HEK293 (cell line): ENCODE data around the gene PRR15L.
A peak's percentile ranks its signal among the peaks of the same experiment; 100 is the strongest.

Experiments
- CTCF ChIA-PET: fragments of 350-600 bp; formaldehyde crosslinking; extraction: SDS; loops from one replicate; lab custom pipeline; 2021; ENCODE audit warnings: antibody characterized with exemption; lab: Yijun Ruan, JAX
- POLR2A ChIA-PET: fragments of 300-600 bp; formaldehyde crosslinking; extraction: SDS; loops from one replicate; lab custom pipeline; 2020; ENCODE audit warnings: antibody characterized with exemption, inconsistent platforms; lab: Yijun Ruan, JAX
- H3K27ac ChIP-seq: fragments of 200-500 bp; sonication (Bioruptor generic); 2 replicates; pipeline ENCODE4 v1.5.1; 2014; ENCODE audit warnings: low read depth, low read length, control low read depth, inconsistent platforms; ENCODE audit errors: extremely low read depth
- H3K36me3 ChIP-seq, 2 experiments: fragments of 200-500 bp in 1 of 2; sonication (Bioruptor generic) in 1 of 2; 1 replicate in 1 of 2; 2 replicates in 1 of 2; pipeline ENCODE4 v1.5.1; 2014 to 2017; ENCODE audit warnings: inconsistent platforms in 2 of 2, low read length in 2 of 2; ENCODE audit not compliant: control insufficient read depth in 2 of 2, insufficient read depth in 1 of 2
- H3K4me1 ChIP-seq: fragments of 200-500 bp; sonication (Bioruptor generic); 2 replicates; pipeline ENCODE4 v1.5.1; 2014; ENCODE audit warnings: mild to moderate bottlenecking, low read length, inconsistent platforms; ENCODE audit not compliant: control insufficient read depth, insufficient read depth
- H3K4me3 ChIP-seq: 2 replicates; pipeline ENCODE4 v1.5.1; 2011; ENCODE audit warnings: low read depth, mild to moderate bottlenecking, control low read depth, low read length, moderate library complexity
- H3K9me3 ChIP-seq: fragments of 200-500 bp; sonication (Bioruptor generic); 2 replicates; pipeline ENCODE4 v1.5.1; 2014; ENCODE audit warnings: low read depth, low read length, inconsistent platforms; ENCODE audit not compliant: control insufficient read depth, insufficient read depth
- EGR2 ChIP-seq: fragments of 450-650 bp; formaldehyde crosslinking; IDR thresholded peaks from 2 replicates; pipeline ENCODE4 v1.5.1; 2016; ENCODE audit warnings: low read depth, missing biosample characterization, missing genetic modification characterization
- GFI1B ChIP-seq: fragments of 450-650 bp; formaldehyde crosslinking; IDR thresholded peaks from 2 replicates; pipeline ENCODE4 v1.5.1; 2016; ENCODE audit warnings: missing biosample characterization, missing genetic modification characterization
- GLIS1 ChIP-seq: fragments of 450-650 bp; formaldehyde crosslinking; IDR thresholded peaks from 2 replicates; pipeline ENCODE4 v1.5.1; 2016; ENCODE audit warnings: missing biosample characterization, missing genetic modification characterization
- GLIS2 ChIP-seq: fragments of 450-650 bp; formaldehyde crosslinking; IDR thresholded peaks from 2 replicates; pipeline ENCODE4 v1.5.1; 2016; ENCODE audit warnings: missing biosample characterization, missing genetic modification characterization
- HOXC10 ChIP-seq: sonication (generic); formaldehyde crosslinking; IDR thresholded peaks from 2 replicates; pipeline ENCODE4 v1.8.1; 2023; ENCODE audit warnings: mild to moderate bottlenecking, missing genetic modification reagents
- HOXD13 ChIP-seq: sonication (generic); formaldehyde crosslinking; IDR thresholded peaks from 2 replicates; pipeline ENCODE4 v1.8.0; 2022; ENCODE audit warnings: missing genetic modification reagents, borderline replicate concordance
- KLF1 ChIP-seq: fragments of 450-650 bp; formaldehyde crosslinking; IDR thresholded peaks from 2 replicates; pipeline ENCODE4 v1.5.1; 2016; ENCODE audit warnings: missing biosample characterization, missing genetic modification characterization
- KLF16 ChIP-seq: fragments of 450-650 bp; formaldehyde crosslinking; IDR thresholded peaks from 2 replicates; pipeline ENCODE4 v1.5.1; 2017; ENCODE audit warnings: missing biosample characterization, missing genetic modification characterization
- KLF8 ChIP-seq: fragments of 450-650 bp; formaldehyde crosslinking; IDR thresholded peaks from 2 replicates; pipeline ENCODE4 v1.5.1; 2016; ENCODE audit warnings: missing biosample characterization, missing genetic modification characterization
- MYNN ChIP-seq: fragments of 450-650 bp; formaldehyde crosslinking; IDR thresholded peaks from 2 replicates; pipeline ENCODE4 v1.5.1; 2016; ENCODE audit warnings: missing biosample characterization, missing genetic modification characterization, borderline replicate concordance
- PRDM1 ChIP-seq: fragments of 450-650 bp; formaldehyde crosslinking; IDR thresholded peaks from 2 replicates; pipeline ENCODE4; 2016; ENCODE audit warnings: missing biosample characterization, missing genetic modification characterization
- WT1 ChIP-seq: fragments of 450-650 bp; formaldehyde crosslinking; IDR thresholded peaks from 2 replicates; pipeline ENCODE4 v1.5.1; 2016; ENCODE audit warnings: missing biosample characterization, missing genetic modification characterization
- ZIC2 ChIP-seq: fragments of 450-650 bp; formaldehyde crosslinking; IDR thresholded peaks from 2 replicates; pipeline ENCODE4 v1.5.1; 2016; ENCODE audit warnings: missing biosample characterization, missing genetic modification characterization
- ZNF112 ChIP-seq: fragments of 450-650 bp; formaldehyde crosslinking; IDR thresholded peaks from 2 replicates; pipeline ENCODE4 v1.5.0; 2017; ENCODE audit warnings: missing biosample characterization, missing genetic modification characterization
- ZNF132 ChIP-seq: fragments of 450-650 bp; formaldehyde crosslinking; IDR thresholded peaks from 2 replicates; pipeline ENCODE4 v1.5.1; 2017; ENCODE audit warnings: missing biosample characterization, missing genetic modification characterization, borderline replicate concordance
- ZNF133 ChIP-seq: fragments of 450-650 bp; formaldehyde crosslinking; IDR thresholded peaks from 2 replicates; pipeline ENCODE4 v1.5.1; 2016; ENCODE audit warnings: missing biosample characterization, missing genetic modification characterization
- ZNF169 ChIP-seq: fragments of 450-650 bp; formaldehyde crosslinking; IDR thresholded peaks from 2 replicates; pipeline ENCODE4 v1.5.1; 2016; ENCODE audit warnings: missing biosample characterization, missing genetic modification characterization
- ZNF239 ChIP-seq: fragments of 450-650 bp; formaldehyde crosslinking; IDR thresholded peaks from 2 replicates; pipeline ENCODE4 v1.5.1; 2016; ENCODE audit warnings: missing biosample characterization, missing genetic modification characterization
- ZNF266 ChIP-seq: fragments of 450-650 bp; formaldehyde crosslinking; IDR thresholded peaks from 2 replicates; pipeline ENCODE4 v1.5.1; 2016; ENCODE audit warnings: missing biosample characterization, missing genetic modification characterization, low read depth
- ZNF311 ChIP-seq: fragments of 450-650 bp; formaldehyde crosslinking; IDR thresholded peaks from 2 replicates; pipeline ENCODE4 v1.5.1; 2017; ENCODE audit warnings: missing biosample characterization, missing genetic modification characterization, borderline replicate concordance
- ZNF521 ChIP-seq: fragments of 450-650 bp; formaldehyde crosslinking; IDR thresholded peaks from 2 replicates; pipeline ENCODE4 v1.5.1; 2017; ENCODE audit warnings: missing biosample characterization, mild to moderate bottlenecking, missing genetic modification characterization
- ZNF544 ChIP-seq: fragments of 450-650 bp; formaldehyde crosslinking; IDR thresholded peaks from 2 replicates; pipeline ENCODE4 v1.5.0; 2017; ENCODE audit warnings: missing biosample characterization, missing genetic modification characterization
- ZNF555 ChIP-seq: fragments of 450-650 bp; formaldehyde crosslinking; conservative IDR thresholded peaks from 2 replicates; pipeline ENCODE4 v1.5.1; 2017; ENCODE audit warnings: missing biosample characterization, mild to moderate bottlenecking, missing genetic modification characterization, inconsistent platforms
- ZNF660 ChIP-seq: fragments of 450-650 bp; IDR thresholded peaks from 2 replicates; pipeline ENCODE4 v1.5.1; 2018; ENCODE audit warnings: missing biosample characterization, mild to moderate bottlenecking, missing genetic modification characterization
- TF ChIP-seq, protein P1 (sequence below): fragments of 450-650 bp; formaldehyde crosslinking; optimal IDR thresholded peaks from 2 replicates; pipeline ENCODE3; 2016; ENCODE audit warnings: missing biosample characterization, mild to moderate bottlenecking, missing genetic modification characterization
- TF ChIP-seq, protein P2 (sequence below): fragments of 450-650 bp; formaldehyde crosslinking; IDR thresholded peaks from 2 replicates; pipeline ENCODE4 v1.5.1; 2016; ENCODE audit warnings: missing biosample characterization, missing genetic modification characterization
- TF ChIP-seq, protein P3 (sequence below): fragments of 450-650 bp; formaldehyde crosslinking; IDR thresholded peaks from 2 replicates; pipeline ENCODE4 v1.5.1; 2016; ENCODE audit warnings: missing biosample characterization, missing genetic modification characterization

PRR15L gene

DNA sequence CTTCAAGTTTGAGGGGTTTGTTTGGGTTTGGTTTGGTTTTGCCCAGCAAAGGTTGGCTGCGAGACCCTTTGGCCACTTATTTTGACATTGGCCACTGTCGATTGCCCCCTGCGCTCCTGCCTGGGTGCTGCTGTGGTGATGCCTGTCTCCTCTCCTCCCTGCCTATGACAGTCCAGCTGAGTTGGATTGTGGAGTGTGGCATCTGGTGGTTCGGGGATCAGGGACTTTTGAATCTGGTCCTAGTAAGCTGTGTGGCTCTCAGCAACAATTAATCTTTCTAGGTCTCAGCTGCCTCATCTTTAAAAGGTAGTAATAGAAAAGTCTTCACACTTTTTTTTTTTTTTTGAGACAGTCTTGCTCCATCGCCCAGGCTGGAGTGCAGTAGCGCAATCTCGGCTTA lies 40.4 kb upstream of the PRR15L start (continued):
- TF ChIP-seq, protein P1, sequence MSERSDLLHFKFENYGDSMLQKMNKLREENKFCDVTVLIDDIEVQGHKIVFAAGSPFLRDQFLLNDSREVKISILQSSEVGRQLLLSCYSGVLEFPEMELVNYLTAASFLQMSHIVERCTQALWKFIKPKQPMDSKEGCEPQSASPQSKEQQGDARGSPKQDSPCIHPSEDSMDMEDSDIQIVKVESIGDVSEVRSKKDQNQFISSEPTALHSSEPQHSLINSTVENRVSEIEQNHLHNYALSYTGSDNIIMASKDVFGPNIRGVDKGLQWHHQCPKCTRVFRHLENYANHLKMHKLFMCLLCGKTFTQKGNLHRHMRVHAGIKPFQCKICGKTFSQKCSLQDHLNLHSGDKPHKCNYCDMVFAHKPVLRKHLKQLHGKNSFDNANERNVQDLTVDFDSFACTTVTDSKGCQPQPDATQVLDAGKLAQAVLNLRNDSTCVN (tag by site-specific recombination), result no peak
- TF ChIP-seq ZNF660 (no peak), ZNF544 (tag by site-specific recombination) (no peak), ZNF112 (tag by site-specific recombination) (no peak)

DNA sequence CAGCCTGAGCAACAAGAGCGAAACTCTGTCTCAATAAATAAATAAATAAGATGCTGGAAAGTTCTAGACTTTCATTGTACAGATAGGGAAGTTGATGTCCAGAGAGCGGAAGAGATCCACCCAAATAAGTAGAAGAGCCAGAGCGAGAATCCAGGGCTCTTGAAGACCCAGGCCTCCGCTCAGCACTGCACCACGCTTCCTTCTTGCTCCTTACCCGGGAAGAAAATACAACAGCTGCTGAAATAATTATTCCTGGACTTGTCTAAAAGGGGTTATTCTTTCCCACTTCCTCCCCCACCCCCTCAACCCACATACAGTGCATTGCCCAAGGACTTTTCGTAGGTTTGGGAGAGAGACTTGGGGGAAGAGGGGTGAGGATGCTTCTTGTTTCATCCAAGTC lies 39.9 kb upstream of the PRR15L start:
- ChIA-PET CTCF (interaction anchor here (0.7 to 3.8 kb wide), 4 partner anchors 8 to 102 kb away, joined by 3 to 23 read pairs (median 8); no protein-coding TSS in a partner anchor), POLR2A (no interaction called here)
- H3K9me3 ChIP-seq, result no peaks in the 10 kb centered on the region
- no peaks in the 10 kb centered on the region for H3K36me3 ChIP-seq
- no peaks in the 10 kb centered on the region for H3K4me1 ChIP-seq
- no peak overlapping the region for H3K4me3 ChIP-seq
- H3K27ac ChIP-seq, result no peak overlapping the region
- TF ChIP-seq KLF16 (tag by site-specific recombination) (no peak), ZNF521 (tag by site-specific recombination) (no peak)

DNA sequence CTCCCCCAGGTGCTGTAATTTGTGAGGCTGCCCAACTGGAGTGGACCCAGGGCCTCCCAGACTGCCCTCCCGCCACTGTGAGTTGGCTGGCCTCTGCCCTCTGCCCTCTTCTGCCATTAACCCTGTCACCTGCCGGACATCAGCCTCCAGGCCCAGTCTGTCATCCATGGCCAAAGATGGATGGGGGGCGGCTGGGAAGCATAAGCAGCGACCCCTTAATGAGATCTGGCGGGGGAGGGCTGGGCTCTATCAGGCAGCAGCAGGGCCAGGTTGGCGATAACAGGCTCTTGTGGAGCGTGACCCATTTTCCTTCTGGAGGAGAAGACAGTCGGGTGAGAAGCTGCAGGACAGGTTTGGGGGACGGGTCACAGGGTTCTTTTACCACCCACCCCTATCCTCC lies 38.5 kb upstream of the PRR15L start:
- TF ChIP-seq ZNF311 (tag by site-specific recombination) (no peak), MYNN (tag by site-specific recombination) (no peak), KLF1 (tag by site-specific recombination) (no peak), ZNF266 (no peak), ZNF555 (tag by site-specific recombination) (no peak), GFI1B (no peak), PRDM1 (tag by site-specific recombination) (no peak), KLF8 (tag by site-specific recombination) (no peak), HOXD13 (no peak), ZNF132 (tag by site-specific recombination) (no peak), ZNF239 (tag by site-specific recombination) (no peak), ZNF169 (tag by site-specific recombination) (no peak)
- Histone ChIP-seq H3K36me3 (no peaks in the 10 kb centered on the region), H3K27ac (no peak overlapping the region), H3K4me3 (no peak overlapping the region), H3K4me1 (no peaks in the 10 kb centered on the region), H3K9me3 (no peaks in the 10 kb centered on the region)
- ChIA-PET CTCF (interaction anchor here (0.9 to 1.0 kb wide), 3 partner anchors 18 to 22 kb away, joined by 4 to 10 read pairs (median 4); no protein-coding TSS in a partner anchor), POLR2A (interaction anchor here (1.0 kb wide), 1 partner anchor 55 kb away, joined by 4 read pairs; the partner anchor contains the start of gene PNPO)

DNA sequence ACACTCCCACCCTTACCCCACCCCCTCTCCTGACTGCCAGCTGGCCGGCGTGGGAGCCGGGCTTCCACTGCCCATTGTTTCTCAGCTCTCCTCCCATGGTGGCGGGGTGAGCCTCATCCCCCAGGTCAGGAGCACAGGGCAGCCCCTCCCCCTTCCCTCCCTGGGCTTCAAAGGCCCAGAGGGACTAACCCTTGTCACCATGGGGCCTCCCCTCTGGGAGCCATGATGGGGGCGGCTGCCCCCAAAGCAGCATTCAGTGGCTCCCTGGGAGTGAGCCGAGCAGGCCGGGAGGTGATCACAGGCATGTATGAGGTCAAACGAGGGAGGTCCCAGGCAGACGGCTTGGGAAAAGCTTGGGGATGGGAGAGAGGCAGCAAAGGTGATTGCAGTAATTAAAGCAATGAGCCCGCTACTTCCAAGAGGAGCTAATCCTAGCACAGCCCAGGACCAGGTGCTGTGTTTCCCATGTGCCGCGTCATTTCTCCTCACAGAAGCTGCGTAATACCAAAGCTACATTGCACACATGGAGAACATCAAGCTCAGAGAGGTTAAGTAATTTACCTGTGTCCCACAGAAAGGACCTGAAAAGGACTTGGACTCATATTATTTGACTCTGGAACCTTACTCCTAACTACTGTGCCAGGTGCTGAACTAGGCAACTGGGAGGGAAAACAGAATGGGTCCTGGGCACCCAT lies 37.7 kb upstream of the PRR15L start:
- TF ChIP-seq GLIS2 (tag by site-specific recombination) (peak; percentile 68), HOXC10 (no peak), WT1 (tag by site-specific recombination) (peak; percentile 40; the same call in 1 of the 2 replicates), ZIC2 (peak; percentile 83), ZNF133 (no peak), EGR2 (tag by site-specific recombination) (0 out of 2 replicates have a peak, but pooled peaks have one; percentile 24), GLIS1 (tag by site-specific recombination) (peak; percentile 100)
- TF ChIP-seq, protein P2, sequence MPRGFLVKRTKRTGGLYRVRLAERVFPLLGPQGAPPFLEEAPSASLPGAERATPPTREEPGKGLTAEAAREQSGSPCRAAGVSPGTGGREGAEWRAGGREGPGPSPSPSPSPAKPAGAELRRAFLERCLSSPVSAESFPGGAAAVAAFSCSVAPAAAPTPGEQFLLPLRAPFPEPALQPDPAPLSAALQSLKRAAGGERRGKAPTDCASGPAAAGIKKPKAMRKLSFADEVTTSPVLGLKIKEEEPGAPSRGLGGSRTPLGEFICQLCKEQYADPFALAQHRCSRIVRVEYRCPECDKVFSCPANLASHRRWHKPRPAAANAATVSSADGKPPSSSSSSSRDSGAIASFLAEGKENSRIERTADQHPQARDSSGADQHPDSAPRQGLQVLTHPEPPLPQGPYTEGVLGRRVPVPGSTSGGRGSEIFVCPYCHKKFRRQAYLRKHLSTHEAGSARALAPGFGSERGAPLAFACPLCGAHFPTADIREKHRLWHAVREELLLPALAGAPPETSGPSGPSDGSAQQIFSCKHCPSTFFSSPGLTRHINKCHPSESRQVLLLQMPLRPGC, result no peak
- TF ChIP-seq, protein P3, sequence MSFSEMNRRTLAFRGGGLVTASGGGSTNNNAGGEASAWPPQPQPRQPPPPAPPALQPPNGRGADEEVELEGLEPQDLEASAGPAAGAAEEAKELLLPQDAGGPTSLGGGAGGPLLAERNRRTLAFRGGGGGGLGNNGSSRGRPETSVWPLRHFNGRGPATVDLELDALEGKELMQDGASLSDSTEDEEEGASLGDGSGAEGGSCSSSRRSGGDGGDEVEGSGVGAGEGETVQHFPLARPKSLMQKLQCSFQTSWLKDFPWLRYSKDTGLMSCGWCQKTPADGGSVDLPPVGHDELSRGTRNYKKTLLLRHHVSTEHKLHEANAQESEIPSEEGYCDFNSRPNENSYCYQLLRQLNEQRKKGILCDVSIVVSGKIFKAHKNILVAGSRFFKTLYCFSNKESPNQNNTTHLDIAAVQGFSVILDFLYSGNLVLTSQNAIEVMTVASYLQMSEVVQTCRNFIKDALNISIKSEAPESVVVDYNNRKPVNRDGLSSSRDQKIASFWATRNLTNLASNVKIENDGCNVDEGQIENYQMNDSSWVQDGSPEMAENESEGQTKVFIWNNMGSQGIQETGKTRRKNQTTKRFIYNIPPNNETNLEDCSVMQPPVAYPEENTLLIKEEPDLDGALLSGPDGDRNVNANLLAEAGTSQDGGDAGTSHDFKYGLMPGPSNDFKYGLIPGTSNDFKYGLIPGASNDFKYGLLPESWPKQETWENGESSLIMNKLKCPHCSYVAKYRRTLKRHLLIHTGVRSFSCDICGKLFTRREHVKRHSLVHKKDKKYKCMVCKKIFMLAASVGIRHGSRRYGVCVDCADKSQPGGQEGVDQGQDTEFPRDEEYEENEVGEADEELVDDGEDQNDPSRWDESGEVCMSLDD (tag by site-specific recombination), result 0 out of 2 replicates have a peak, but pooled peaks have one; percentile 1
- ChIA-PET POLR2A (interaction anchor here (0.9 to 1.0 kb wide), 2 partner anchors 9 to 54 kb away, joined by 3 to 4 read pairs; partner anchors contain the start of gene PNPO), CTCF (interaction anchor here (1.0 to 2.6 kb wide), 4 partner anchors 17 to 24 kb away, joined by 5 to 16 read pairs (median 12); partner anchors contain the start of gene CDK5RAP3)
- no peaks in the 10 kb centered on the region for H3K9me3 ChIP-seq
- H3K27ac ChIP-seq, result no peak overlapping the region
- H3K4me3 ChIP-seq, result no peak overlapping the region
- H3K36me3 ChIP-seq, result no peaks in the 10 kb centered on the region
- H3K4me1 ChIP-seq, result no peaks in the 10 kb centered on the region
